Amygdala (tissue), 56 donors: ENCODE results near the gene SNX4.
"Not testable (repeated sequence)": the region's sequence is repeated elsewhere in the genome, so short reads cannot be mapped to it uniquely, and the experiment has no call there.

ENCODE experiments used
- DNase-seq, 56 donors: peaks; one replicate each; lab custom pipeline; 2025; lab: John Stamatoyannopoulos, UW

The SNX4 gene

GRCh38 chr3:125406070-125406469 is 113.9 kb downstream of the SNX4 start:
- DNase-seq: no peak

- DNase-seq: not testable (repeated sequence)
Observed at GRCh38 chr3:125405515-125405914, 114.5 kb downstream of the SNX4 start.

GRCh38 chr3:125403789-125404188 is 116.2 kb downstream of the SNX4 start:
- peak in 4 of 56 donors; percentile 1 to 7 (median 4) for DNase-seq

GRCh38 chr3:125402639-125403038 is 117.4 kb downstream of the SNX4 start:
- DNase-seq: no peak

GRCh38 chr3:125401402-125401801 is 118.6 kb downstream of the SNX4 start:
- DNase-seq: no peak

- no peak for DNase-seq
Observed at GRCh38 chr3:125398952-125399351, 121.0 kb downstream of the SNX4 start.
